Umbilical cord (tissue), 2 donors: ENCODE data around the gene RPAP3. TPM values are rescaled to one million over a fixed set of nuclear protein-coding genes. Genes with fewer than 3 reads are reported as not detected.
A peak's percentile ranks its signal among the peaks of the same experiment; 100 is the strongest.
"Not testable (repeated sequence)": the region's sequence is repeated elsewhere in the genome, so short reads cannot be mapped to it uniquely, and the experiment has no call there.

ENCODE experiments used
- DNase-seq: peaks from one replicate; pipeline ENCODE4 v3.0.0-alpha.2; 2015; ENCODE audit warnings: low spot score
- total RNA-seq: library from RNA; depleted of rRNA; stranded (reverse); fragments of >200 nt; gene quantifications from one replicate; pipeline ENCODE4 v1.2.3, GENCODE V29; 2014; ENCODE audit warnings: low replicate concordance; ENCODE audit not compliant: insufficient read depth

The RPAP3 gene
- total RNA-seq, 1 donor from 2014 or later, result 49.6 TPM

DNA sequence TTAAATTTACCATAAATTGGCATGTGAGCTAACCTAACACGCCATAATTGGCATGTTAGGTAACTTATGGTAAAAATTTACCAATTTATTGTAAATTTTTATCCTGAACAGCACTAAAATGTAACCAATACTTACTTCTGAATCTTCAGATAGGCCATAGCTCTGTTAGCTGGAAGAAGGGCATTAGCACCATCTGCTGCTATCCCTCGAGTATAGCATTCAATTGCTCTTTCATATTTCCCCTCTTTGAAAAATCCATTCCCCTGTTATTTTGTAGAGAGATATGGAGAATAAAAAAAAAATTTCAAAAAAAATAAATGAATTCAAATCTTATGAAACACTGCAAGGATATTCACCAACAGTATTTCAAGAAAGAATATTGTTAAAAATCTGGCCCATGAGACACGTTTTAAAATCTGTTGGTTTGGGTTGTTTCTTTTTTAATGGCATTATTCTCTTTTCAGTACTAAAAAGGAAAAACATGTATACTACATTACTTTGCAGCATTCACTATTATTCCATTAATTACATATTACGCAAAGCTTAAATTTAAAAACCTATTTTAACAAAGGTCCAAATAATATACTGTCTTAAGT, 19.1 kb downstream of the RPAP3 start:
- peak; percentile 61 for DNase-seq

- DNase-seq, result no peak
These were observed 26.0 kb downstream of the RPAP3 start for GRCh38 chr12:47679785-47680184.

DNA sequence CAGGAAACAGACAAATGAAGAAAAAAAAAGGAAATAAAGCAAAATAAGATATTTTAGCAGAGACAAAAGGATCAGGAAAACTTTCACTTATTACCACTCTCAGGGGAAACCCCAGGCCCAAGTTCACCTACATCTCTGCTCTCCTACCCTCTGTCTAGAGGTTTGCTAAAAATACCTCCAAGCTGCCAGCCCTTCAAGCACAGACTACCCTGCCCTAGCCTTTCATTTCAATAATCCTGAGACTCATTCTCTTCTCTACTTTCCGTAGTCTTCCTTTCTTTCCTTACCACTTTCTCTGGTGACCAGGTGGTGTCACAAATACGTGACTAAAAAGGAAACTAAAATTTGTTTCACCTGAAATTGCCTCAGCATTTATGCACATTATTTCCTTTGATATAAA, 33.8 kb downstream of the RPAP3 start:
- DNase-seq, result no peak

GRCh38 chr12:47667935-47668334, 37.9 kb downstream of the RPAP3 start:
- not testable (repeated sequence) for DNase-seq

DNA sequence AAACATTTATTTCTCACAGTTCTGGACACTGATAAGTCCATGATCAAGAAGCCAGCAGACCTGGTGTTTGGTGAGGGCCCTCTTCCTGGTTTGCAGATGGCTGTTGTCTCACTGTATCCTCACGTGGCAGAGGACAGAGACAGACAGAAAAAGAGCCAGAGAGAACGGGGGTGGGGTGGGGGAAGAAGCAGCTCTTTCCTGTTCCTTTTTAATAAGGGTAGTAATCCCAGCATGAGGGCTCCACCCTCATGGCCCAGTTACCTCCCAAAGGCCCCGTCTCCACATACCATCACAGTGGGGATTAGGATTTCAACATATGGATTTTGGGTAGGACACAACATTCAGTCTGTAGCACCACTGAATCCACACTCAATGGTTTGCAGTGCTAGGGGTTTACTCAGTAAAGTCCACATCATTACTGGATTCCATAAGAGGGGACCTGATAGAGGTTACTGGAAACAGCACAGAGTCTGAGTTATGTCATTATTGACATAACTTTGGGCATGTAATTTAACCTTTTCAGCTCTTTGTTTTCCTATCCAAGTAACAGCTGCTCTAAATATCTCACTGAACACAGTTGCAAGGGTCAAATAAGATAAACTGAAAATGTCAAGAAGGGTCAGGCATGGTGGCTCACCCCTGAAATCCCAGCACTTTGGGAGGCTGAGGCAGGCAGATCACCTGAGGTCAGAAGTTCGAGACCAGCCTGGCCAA, 53.2 kb downstream of the RPAP3 start:
- DNase-seq, result peak; percentile 78

- DNase-seq, result peak; percentile 81
These were observed 54.2 kb downstream of the RPAP3 start for GRCh38 chr12:47651368-47652254.

GRCh38 chr12:47650469-47650868, 55.4 kb downstream of the RPAP3 start:
- DNase-seq, result no peak

GRCh38 chr12:47649381-47649780, 56.4 kb downstream of the RPAP3 start:
- no peak for DNase-seq

DNA sequence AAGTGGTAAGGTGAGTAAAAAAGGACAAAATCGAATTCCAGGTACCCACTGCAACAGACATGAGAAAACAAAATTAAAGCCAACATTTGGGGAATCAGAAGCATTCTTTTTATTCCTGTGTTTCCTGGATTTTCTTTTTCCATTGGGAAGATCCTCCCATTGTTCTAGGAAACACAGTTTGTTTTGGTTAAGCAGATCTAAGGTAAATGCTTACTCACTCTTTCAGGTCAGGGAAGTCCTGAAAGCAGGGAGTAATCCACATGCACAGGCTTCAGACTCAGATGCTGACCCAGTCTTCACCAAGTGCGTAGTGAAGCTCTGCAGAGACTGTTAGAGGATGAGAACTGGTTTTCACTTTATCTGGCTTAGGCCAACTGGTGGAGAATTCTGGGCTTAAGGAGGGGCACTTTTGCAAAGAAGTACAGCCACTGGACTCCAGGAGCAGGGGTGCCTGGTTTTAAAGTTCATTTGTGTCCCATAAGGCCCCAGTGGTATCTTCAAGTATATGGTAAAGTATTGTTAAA, 57.7 kb downstream of the RPAP3 start:
- peak; percentile 20 for DNase-seq

GRCh38 chr12:47642310-47642709, 63.5 kb downstream of the RPAP3 start:
- not testable (repeated sequence) for DNase-seq

DNA sequence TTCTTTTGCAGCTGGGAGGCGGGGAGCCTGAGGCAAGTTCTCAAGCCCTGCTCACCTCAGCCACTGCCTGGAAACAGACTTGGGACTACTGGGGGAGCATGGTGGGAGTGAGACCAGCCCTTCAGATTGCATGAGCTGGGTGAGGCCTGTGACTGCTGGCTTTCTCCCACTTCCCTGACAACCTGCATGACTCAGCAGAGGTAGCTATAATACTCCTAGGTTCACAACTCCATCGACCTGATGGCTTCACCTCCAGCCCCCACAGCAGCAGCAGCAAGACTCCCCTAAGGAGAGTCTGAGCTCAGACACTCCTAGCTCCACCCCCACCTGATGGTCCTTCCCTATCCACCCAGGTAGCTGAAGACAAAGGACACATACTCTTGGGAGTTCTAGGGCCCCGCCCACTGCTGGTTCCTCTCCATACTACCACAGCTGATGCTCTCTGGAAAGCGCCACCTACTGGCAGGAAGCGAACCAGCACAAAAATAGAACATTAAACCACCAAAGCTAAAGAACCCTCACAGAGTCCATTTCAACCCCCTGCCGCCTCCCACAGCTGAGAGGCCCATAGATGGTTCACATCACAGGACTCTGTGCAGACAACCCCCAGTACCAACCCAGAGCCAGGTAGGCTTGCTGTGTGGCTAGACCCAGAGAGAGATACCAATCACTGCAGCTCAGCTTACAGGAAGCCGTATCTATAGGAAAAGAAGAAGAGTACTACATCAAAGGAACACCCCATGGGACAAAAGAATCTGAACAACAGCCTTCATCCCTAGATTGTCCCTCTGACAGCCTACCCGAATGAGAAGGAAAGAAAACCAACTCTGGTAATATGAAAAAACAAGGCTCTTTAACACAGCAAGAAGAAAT, 68.7 kb downstream of the RPAP3 start:
- no peak for DNase-seq

- not testable (repeated sequence) for DNase-seq
These were observed 70.1 kb downstream of the RPAP3 start for GRCh38 chr12:47635770-47636169.

DNA sequence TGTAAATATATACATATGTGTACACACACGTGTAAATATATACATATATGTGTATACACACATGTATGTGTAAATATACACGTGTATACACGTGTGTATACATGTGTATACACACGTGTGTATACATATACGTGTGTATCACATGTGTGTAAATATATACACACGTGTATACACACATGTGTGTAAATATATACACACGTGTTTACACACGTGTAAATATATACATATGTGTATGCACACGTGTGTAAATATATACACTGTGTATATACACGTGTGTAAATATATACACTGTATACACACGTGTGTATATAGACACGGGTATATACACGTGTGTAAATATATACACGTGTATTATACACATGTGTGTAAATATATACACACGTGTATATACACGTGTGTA, 71.7 kb downstream of the RPAP3 start:
- DNase-seq, result no peak

GRCh38 chr12:47621960-47622359, 83.9 kb downstream of the RPAP3 start:
- no peak for DNase-seq

DNA sequence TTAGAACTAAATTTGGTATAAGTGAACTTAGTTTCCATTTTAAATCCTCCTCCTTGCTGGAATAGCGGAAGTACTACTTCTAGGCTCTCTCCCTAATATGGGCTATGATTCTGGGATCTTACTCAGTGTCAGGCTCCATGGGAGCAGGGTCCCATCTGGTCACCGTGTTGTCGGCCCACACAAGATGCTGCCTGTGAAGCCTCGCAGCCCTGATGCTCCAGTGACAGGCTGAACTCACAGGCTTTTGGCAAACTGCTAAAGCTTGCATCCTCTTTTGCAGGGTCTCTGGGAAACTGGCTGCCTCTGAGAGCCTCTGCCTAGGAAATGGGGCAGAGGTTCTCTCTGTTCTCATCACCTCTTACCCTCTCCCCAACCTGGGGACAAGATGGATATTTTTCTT, 88.4 kb downstream of the RPAP3 start:
- no peak for DNase-seq

DNA sequence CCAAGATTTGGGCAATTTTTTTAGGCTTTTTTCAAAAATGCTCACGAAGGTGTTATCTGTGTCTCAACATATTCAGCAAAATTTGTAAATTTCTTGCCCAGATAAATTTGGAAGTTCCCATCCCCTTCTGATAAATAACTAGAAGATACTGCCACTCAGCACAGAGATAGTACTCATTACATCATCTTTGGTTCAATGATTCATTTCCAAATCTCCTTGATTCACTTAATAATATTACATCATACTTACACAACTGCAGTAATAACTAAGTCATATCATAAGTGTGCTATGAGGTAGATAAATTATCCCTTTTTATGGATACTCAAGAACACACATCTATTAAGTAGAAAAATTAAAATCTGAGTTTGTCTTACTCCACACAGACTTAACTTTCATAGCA, 89.4 kb downstream of the RPAP3 start:
- DNase-seq, result no peak

DNA sequence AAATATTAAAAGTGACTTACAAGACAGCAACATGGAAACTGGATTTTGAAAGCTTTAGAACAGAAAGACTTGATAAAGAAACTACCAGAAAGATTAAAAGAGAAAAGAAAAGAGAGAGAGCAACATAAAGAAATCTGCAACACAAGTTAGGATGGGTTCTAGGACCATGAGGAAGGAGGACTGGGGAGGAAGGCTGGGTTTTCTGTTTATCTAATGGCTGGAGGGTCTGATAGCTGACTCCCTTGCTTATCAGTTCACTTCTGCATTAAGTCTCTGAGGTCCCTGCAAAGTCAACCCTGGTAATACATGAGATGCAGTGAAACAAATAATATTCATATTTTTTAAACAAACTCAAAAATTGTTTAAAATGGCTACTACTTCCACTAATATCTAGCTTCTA, 90.1 kb downstream of the RPAP3 start:
- no peak for DNase-seq

- no peak for DNase-seq
These were observed 91.3 kb downstream of the RPAP3 start for GRCh38 chr12:47614521-47614920.

- DNase-seq, result no peak
These were observed 92.9 kb downstream of the RPAP3 start for GRCh38 chr12:47612953-47613352.

- no peak for DNase-seq
These were observed 93.9 kb downstream of the RPAP3 start for GRCh38 chr12:47611906-47612305.
